ENCODE data around the gene POLR2C. TPM values are rescaled to one million over a fixed set of nuclear protein-coding genes. Genes with fewer than 3 reads are reported as not detected.

POLR2C gene
- total and polyA plus RNA-seq, 10 of the 15 experiments (the other 5 are each of a cell fraction or from before 2014, with no cell fraction given): 26.9 to 93.0 (median 57.8) TPM

- peaks cover 0 to 2% of the 10 kb centered on the region in 2 experiments; a peak in 1 of 4 replicates for H3K27me3 ChIP-seq (replicated peaks in 1 of 2; ENCODE audit: control insufficient read depth in 2 of 2, insufficient read depth in 2 of 2, low read length in 1 of 2)
- no peak overlapping the region for H3K9ac ChIP-seq (ENCODE audit: control insufficient read depth, insufficient read depth, low read length)
- no peak for TF ChIP-seq ETV6 (conservative IDR thresholded peaks at IDR 0.05 in 1 of 2, IDR thresholded peaks at IDR 0.05 in 1 of 2; ENCODE audit: borderline replicate concordance in 1 of 2, low read depth in 1 of 2)
- no peak for TF ChIP-seq RELA (IDR thresholded peaks at IDR 0.05; ENCODE audit: borderline replicate concordance, partially characterized antibody)
- no peak for TF ChIP-seq POLR2A (IDR thresholded peaks at IDR 0.05; ENCODE audit: low read depth, low read length)
- no peak for TF ChIP-seq MTA2 (IDR thresholded peaks at IDR 0.05; ENCODE audit: low read depth)
- no peak for TF ChIP-seq TCF3 (IDR thresholded peaks at IDR 0.05; ENCODE audit: borderline replicate concordance, insufficient read depth, low read depth, low read length)
- no peak for TF ChIP-seq KAT2A (conservative IDR thresholded peaks at IDR 0.05; ENCODE audit: control insufficient read depth, low read depth, low read length)
- no peak for TF ChIP-seq IRF4 (IDR thresholded peaks at IDR 0.05; ENCODE audit: low read depth, low read length)
- no peak overlapping the region for H3K4me2 ChIP-seq (ENCODE audit: control insufficient read depth, insufficient read depth)
- H3K4me3 ChIP-seq: no peak overlapping the region
- no peak for ATAC-seq
- no peaks in the 10 kb centered on the region for H3K79me2 ChIP-seq (ENCODE audit: control insufficient read depth, insufficient read depth, low read length)
- no peaks in the 10 kb centered on the region; the same call in 2 of the 3 replicates for H3K9me3 ChIP-seq (replicated peaks; ENCODE audit: control insufficient read depth, insufficient read depth, low read length)
- DNase-seq (ENCODE audit: low read depth, low spot score): no peak
- intact Hi-C loops (cut with micrococcal nuclease; ENCODE audit: unreplicated experiment) (no loop called here), in situ Hi-C loops (cut with MboI) (no loop called here)
- H4K20me1 ChIP-seq (ENCODE audit: control insufficient read depth, insufficient read depth): no peaks in the 10 kb centered on the region
- H3K27ac ChIP-seq (ENCODE audit: control insufficient read depth, insufficient read depth): no peak overlapping the region
- CTCF ChIA-PET: interaction anchor here (0.8 to 1.7 kb wide), 4 partner anchors 27 to 189 kb away, joined by 3 to 5 read pairs (median 4); partner anchors contain the start of gene POLR2C
- SMC1A ChIA-PET (ENCODE audit: uncharacterized antibody, unreplicated experiment): interaction anchor here (3.5 kb wide), 1 partner anchor 48 kb away, joined by 17 read pairs; the partner anchor contains the start of gene CCDC102A
- no TSS peak for BruUV-seq (replicated peaks)
- POLR2A ChIA-PET: interaction anchor here (1.0 kb wide), 1 partner anchor 31 kb away, joined by 4 read pairs; no protein-coding TSS in a partner anchor
- H2AFZ ChIP-seq (ENCODE audit: control insufficient read depth, low read depth, low read length): no peak overlapping the region
- 77% methylated on average over 5 of the region's 5 CpGs for WGBS (ENCODE audit: insufficient coverage, insufficient replicate concordance, low lambda C conversion rate, missing lambda C conversion rate)
- no peaks in the 10 kb centered on the region for H3K36me3 ChIP-seq (ENCODE audit: control insufficient read depth in 2 of 2, insufficient read depth in 2 of 2, low read length in 1 of 2)
- RAD21 ChIA-PET (ENCODE audit: unreplicated experiment): no interaction called here
- peaks cover 15% of the 10 kb centered on the region for H3K4me1 ChIP-seq (ENCODE audit: control insufficient read depth, insufficient read depth, low read length)
- FAIRE-seq: no peak
These were observed 26.8 kb downstream of the POLR2C start for GRCh38 chr16:57489229-57489628.

- Histone ChIP-seq H3K27ac (ENCODE audit: control insufficient read depth, insufficient read depth) (no peak overlapping the region), H3K9ac (ENCODE audit: control insufficient read depth, insufficient read depth, low read length) (no peak overlapping the region), H2AFZ (ENCODE audit: control insufficient read depth, low read depth, low read length) (no peak overlapping the region), H3K4me3 (no peak overlapping the region), H3K79me2 (ENCODE audit: control insufficient read depth, insufficient read depth, low read length) (no peaks in the 10 kb centered on the region), H3K4me1 (ENCODE audit: control insufficient read depth, insufficient read depth, low read length) (no peaks in the 10 kb centered on the region), H3K9me3 (replicated peaks; ENCODE audit: control insufficient read depth, insufficient read depth, low read length) (no peaks in the 10 kb centered on the region; the same call in 2 of the 3 replicates), H3K4me2 (ENCODE audit: control insufficient read depth, insufficient read depth) (no peak overlapping the region), H3K27me3 (replicated peaks in 1 of 2; ENCODE audit: control insufficient read depth in 2 of 2, insufficient read depth in 2 of 2, low read length in 1 of 2) (no peaks in the 10 kb centered on the region; a peak in 1 of 4 replicates), H4K20me1 (ENCODE audit: control insufficient read depth, insufficient read depth) (no peaks in the 10 kb centered on the region), H3K36me3 (ENCODE audit: control insufficient read depth in 2 of 2, insufficient read depth in 2 of 2, low read length in 1 of 2) (no peaks in the 10 kb centered on the region)
- no peak for FAIRE-seq
- CTCF ChIA-PET: interaction anchor here (2.2 kb wide), 1 partner anchor 25 kb away, joined by 10 read pairs; no protein-coding TSS in a partner anchor
- no peak for TF ChIP-seq ATF3 (IDR thresholded peaks at IDR 0.05; ENCODE audit: borderline replicate concordance, extremely low read depth, low read depth, low read length)
- no peak for TF ChIP-seq TCF3 (IDR thresholded peaks at IDR 0.05; ENCODE audit: borderline replicate concordance, insufficient read depth, low read depth, low read length)
- TF ChIP-seq EP300 (IDR thresholded peaks at IDR 0.05; ENCODE audit: borderline replicate concordance in 1 of 2, control insufficient read depth in 1 of 2, low read depth in 2 of 2, low read length in 2 of 2): no peak
- TF ChIP-seq NBN (IDR thresholded peaks at IDR 0.05): no peak
- TF ChIP-seq FOXM1 (IDR thresholded peaks at IDR 0.05; ENCODE audit: low read depth, low read length): no peak
- TF ChIP-seq SUPT20H (IDR thresholded peaks at IDR 0.05; ENCODE audit: borderline replicate concordance, control insufficient read depth, low read depth, low read length): no peak
- TF ChIP-seq ZSCAN29 (IDR thresholded peaks at IDR 0.05): no peak
- TF ChIP-seq LARP7 (IDR thresholded peaks at IDR 0.05): no peak
- no peak for TF ChIP-seq WRNIP1 (IDR thresholded peaks at IDR 0.05; ENCODE audit: borderline replicate concordance, low read depth, low read length)
- no peak for TF ChIP-seq RAD21 (IDR thresholded peaks at IDR 0.05; ENCODE audit: insufficient read depth, low read depth, low read length)
- no peak for TF ChIP-seq IKZF1 (conservative IDR thresholded peaks at IDR 0.05)
- TF ChIP-seq RELA (IDR thresholded peaks at IDR 0.05; ENCODE audit: borderline replicate concordance, partially characterized antibody): no peak
- TF ChIP-seq NRF1 (conservative IDR thresholded peaks at IDR 0.05; ENCODE audit: low read depth, low read length): no peak
- no peak for DNase-seq (ENCODE audit: low read depth, low spot score)
- in situ Hi-C loops (cut with MboI): no loop called here
- WGBS (ENCODE audit: insufficient coverage, insufficient replicate concordance, low lambda C conversion rate, missing lambda C conversion rate): 75% methylated on average over 4 of the region's 4 CpGs
- RAD21 ChIA-PET (ENCODE audit: unreplicated experiment): no interaction called here
- ATAC-seq: no peak
- SMC1A ChIA-PET (ENCODE audit: uncharacterized antibody, unreplicated experiment): no interaction called here
- POLR2A ChIA-PET: no interaction called here
- BruUV-seq (replicated peaks): no TSS peak
- intact Hi-C loops (cut with micrococcal nuclease; ENCODE audit: unreplicated experiment): loop anchor here (2.0 kb wide), 1 partner anchor 15 kb away; no protein-coding TSS in a partner anchor
These were observed 31.3 kb downstream of the POLR2C start for GRCh38 chr16:57493767-57494166.
